Neural cell (in vitro differentiated cells): Measurements from ENCODE around the gene THUMPD1.

Experiments
- EP300 ChIP-seq: fragments of 450-650 bp; conservative IDR thresholded peaks from 2 replicates; pipeline ENCODE4 v1.6.1; 2014; ENCODE audit warnings: antibody characterized with exemption, mild to moderate bottlenecking, moderate library complexity; ENCODE audit not compliant: poor library complexity, severe bottlenecking
- EZH2 ChIP-seq: fragments of 200-600, 300-800 bp; shearing (Covaris generic), sonication (generic); IDR thresholded peaks from 2 replicates; pipeline ENCODE4 v1.6.1; 2014; ENCODE audit warnings: antibody characterized with exemption, low read length, borderline replicate concordance, mild to moderate bottlenecking; ENCODE audit not compliant: insufficient read depth, poor library complexity, severe bottlenecking
- MXI1 ChIP-seq: fragments of 450-650 bp; conservative IDR thresholded peaks from 2 replicates; pipeline ENCODE4 v1.6.1; 2014; ENCODE audit warnings: antibody characterized with exemption, mild to moderate bottlenecking; ENCODE audit not compliant: poor library complexity, severe bottlenecking
- POLR2AphosphoS5 ChIP-seq: IDR thresholded peaks from 2 replicates; pipeline ENCODE4 v1.6.1; 2012
- RAD21 ChIP-seq: fragments of 450-650 bp; conservative IDR thresholded peaks from 2 replicates; pipeline ENCODE4 v1.6.1; 2014; ENCODE audit warnings: antibody characterized with exemption, mild to moderate bottlenecking, moderate library complexity
- SMC3 ChIP-seq: fragments of 450-650 bp; conservative IDR thresholded peaks from 2 replicates; pipeline ENCODE4 v1.6.1; 2014; ENCODE audit warnings: antibody characterized with exemption, mild to moderate bottlenecking, moderate library complexity; ENCODE audit not compliant: poor library complexity
- TF ChIP-seq, protein P1 (sequence below): fragments of 450-650 bp; IDR thresholded peaks from 2 replicates; pipeline ENCODE4 v1.5.1; 2014; ENCODE audit warnings: antibody characterized with exemption, mild to moderate bottlenecking, moderate library complexity; ENCODE audit not compliant: poor library complexity, severe bottlenecking

DNA sequence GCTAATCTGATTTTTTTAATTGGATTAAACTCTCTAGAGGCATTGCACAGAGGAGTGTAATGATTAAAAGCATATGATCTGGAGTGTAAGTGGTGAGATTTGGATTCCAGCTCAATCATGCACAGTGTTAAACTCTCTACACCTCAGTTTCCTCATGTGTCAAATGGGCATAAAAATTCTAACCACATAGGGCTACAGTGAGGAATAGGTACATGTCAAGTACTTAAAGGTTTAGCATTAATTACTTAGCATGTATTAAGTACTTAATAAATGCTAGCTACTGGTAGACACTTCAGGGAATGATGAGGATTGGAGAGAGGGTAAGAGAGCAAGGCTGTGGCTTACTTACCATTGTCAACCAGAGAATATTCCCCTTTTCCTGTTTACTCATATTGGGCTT lies 47.5 kb upstream of the THUMPD1 start:
- TF ChIP-seq, protein P1, sequence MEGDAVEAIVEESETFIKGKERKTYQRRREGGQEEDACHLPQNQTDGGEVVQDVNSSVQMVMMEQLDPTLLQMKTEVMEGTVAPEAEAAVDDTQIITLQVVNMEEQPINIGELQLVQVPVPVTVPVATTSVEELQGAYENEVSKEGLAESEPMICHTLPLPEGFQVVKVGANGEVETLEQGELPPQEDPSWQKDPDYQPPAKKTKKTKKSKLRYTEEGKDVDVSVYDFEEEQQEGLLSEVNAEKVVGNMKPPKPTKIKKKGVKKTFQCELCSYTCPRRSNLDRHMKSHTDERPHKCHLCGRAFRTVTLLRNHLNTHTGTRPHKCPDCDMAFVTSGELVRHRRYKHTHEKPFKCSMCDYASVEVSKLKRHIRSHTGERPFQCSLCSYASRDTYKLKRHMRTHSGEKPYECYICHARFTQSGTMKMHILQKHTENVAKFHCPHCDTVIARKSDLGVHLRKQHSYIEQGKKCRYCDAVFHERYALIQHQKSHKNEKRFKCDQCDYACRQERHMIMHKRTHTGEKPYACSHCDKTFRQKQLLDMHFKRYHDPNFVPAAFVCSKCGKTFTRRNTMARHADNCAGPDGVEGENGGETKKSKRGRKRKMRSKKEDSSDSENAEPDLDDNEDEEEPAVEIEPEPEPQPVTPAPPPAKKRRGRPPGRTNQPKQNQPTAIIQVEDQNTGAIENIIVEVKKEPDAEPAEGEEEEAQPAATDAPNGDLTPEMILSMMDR = no peak
- no peak for TF ChIP-seq EZH2
- TF ChIP-seq EP300 = no peak
- no peak for TF ChIP-seq RAD21
- no peak for TF ChIP-seq POLR2AphosphoS5
- TF ChIP-seq MXI1 = no peak
- TF ChIP-seq SMC3 = no peak
